GM18505 (cell line): ENCODE data around the gene CLBA1.
A peak's percentile ranks its signal among the peaks of the same experiment; 100 is the strongest.

ENCODE experiments used
- ATAC-seq: cut with Tn5 transposase; IDR thresholded peaks from one replicate; pipeline ENCODE4 v1.9.1; 2021; ENCODE audit not compliant: unreplicated experiment
- POLR2A ChIP-seq: IDR thresholded peaks from 4 replicates; pipeline ENCODE4 v1.6.1; 2011; ENCODE audit warnings: borderline replicate concordance; ENCODE audit not compliant: insufficient read depth, insufficient read length; ENCODE audit errors: extremely low read depth

The CLBA1 gene

GRCh38 chr14:105010891-105011291 is 25.3 kb downstream of the CLBA1 start:
- no peak for ATAC-seq
- no peak for TF ChIP-seq POLR2A

GRCh38 chr14:105011312-105011990 is 25.9 kb downstream of the CLBA1 start:
- ATAC-seq, result no peak
- TF ChIP-seq POLR2A, result no peak

GRCh38 chr14:105012171-105012985 is 26.8 kb downstream of the CLBA1 start:
- ATAC-seq, result no peak

GRCh38 chr14:105013150-105013785 is 27.7 kb downstream of the CLBA1 start:
- no peak for ATAC-seq
- TF ChIP-seq POLR2A, result no peak

More at GRCh38 chr14:105012171-105012985, 26.8 kb downstream of the CLBA1 start:
- TF ChIP-seq POLR2A, result peak; percentile 15

- TF ChIP-seq POLR2A, result no peak
- ATAC-seq, result no peak
Observed at GRCh38 chr14:105014032-105014431, 28.4 kb downstream of the CLBA1 start.

- TF ChIP-seq POLR2A, result no peak
- no peak for ATAC-seq
Observed at GRCh38 chr14:105014631-105015030, 29.0 kb downstream of the CLBA1 start.

GRCh38 chr14:105015242-105015641 is 29.7 kb downstream of the CLBA1 start:
- no peak for ATAC-seq
- no peak for TF ChIP-seq POLR2A

GRCh38 chr14:105015905-105016304 is 30.3 kb downstream of the CLBA1 start:
- no peak for TF ChIP-seq POLR2A
- no peak for ATAC-seq

GRCh38 chr14:105018414-105018813 is 32.8 kb downstream of the CLBA1 start:
- TF ChIP-seq POLR2A, result no peak
- no peak for ATAC-seq

GRCh38 chr14:105019861-105020814 is 34.5 kb downstream of the CLBA1 start:
- peak; percentile 29 for ATAC-seq
- TF ChIP-seq POLR2A, result no peak

GRCh38 chr14:105020815-105021655 is 35.4 kb downstream of the CLBA1 start, which contains the start of gene CDCA4:
Gene CDCA4 (minus strand): TSS chr14:105021083. CDS start chr14:105011929, 9,154 bp downstream.
- peak; percentile 83 for TF ChIP-seq POLR2A
- ATAC-seq, result peak; percentile 70
